ENCODE results near the gene LMNTD1. TPM values are rescaled to one million over a fixed set of nuclear protein-coding genes. Genes with fewer than 3 reads are reported as not detected.

The LMNTD1 gene
- total RNA-seq, 1 experiment from 2014 or later = not detected

DNA sequence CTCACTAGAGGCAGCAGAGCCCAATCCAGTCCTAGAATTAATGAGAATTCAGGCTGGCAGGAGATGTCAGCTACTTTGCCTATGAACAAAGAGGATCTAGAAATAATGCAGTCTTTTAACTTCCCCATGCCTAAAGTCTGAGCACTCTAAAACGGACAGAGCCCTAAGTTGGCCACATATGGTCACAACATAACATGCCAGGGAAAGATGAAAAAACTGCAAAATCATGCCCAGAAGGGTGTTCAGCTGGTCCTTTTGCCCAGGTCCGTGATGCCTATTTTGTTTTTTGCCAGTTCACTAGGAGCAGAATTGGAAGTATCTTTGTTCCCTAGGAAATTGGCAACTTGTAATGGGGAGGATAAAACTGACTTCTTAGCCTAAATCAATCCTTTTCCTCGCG lies 20.3 kb upstream of the LMNTD1 start:
- Histone ChIP-seq H3K27me3 (replicated peaks; ENCODE audit: insufficient read depth, low read depth, low read length, poor library complexity) (no peaks in the 10 kb centered on the region), H3K9me3 (ENCODE audit: low read depth, low read length, poor library complexity, severe bottlenecking) (no peaks in the 10 kb centered on the region), H3K36me3 (ENCODE audit: insufficient read depth, low read length, poor library complexity, severe bottlenecking) (no peaks in the 10 kb centered on the region), H3K27ac (ENCODE audit: low read depth, low read length, poor library complexity, severe bottlenecking) (no peak overlapping the region), H3K4me1 (ENCODE audit: insufficient read depth, low read length, poor library complexity, severe bottlenecking) (no peaks in the 10 kb centered on the region), H3K4me3 (ENCODE audit: low read depth, low read length, poor library complexity, severe bottlenecking) (no peak overlapping the region)
- no TSS peak for BruUV-seq (replicated peaks)
- no peak for DNase-seq (ENCODE audit: low spot score)
- TF ChIP-seq, protein P1, sequence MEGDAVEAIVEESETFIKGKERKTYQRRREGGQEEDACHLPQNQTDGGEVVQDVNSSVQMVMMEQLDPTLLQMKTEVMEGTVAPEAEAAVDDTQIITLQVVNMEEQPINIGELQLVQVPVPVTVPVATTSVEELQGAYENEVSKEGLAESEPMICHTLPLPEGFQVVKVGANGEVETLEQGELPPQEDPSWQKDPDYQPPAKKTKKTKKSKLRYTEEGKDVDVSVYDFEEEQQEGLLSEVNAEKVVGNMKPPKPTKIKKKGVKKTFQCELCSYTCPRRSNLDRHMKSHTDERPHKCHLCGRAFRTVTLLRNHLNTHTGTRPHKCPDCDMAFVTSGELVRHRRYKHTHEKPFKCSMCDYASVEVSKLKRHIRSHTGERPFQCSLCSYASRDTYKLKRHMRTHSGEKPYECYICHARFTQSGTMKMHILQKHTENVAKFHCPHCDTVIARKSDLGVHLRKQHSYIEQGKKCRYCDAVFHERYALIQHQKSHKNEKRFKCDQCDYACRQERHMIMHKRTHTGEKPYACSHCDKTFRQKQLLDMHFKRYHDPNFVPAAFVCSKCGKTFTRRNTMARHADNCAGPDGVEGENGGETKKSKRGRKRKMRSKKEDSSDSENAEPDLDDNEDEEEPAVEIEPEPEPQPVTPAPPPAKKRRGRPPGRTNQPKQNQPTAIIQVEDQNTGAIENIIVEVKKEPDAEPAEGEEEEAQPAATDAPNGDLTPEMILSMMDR (conservative IDR thresholded peaks at IDR 0.05; ENCODE audit: low read depth, low read length) = no peak
- ChIA-PET CTCF (no interaction called here), POLR2A (ENCODE audit: low non-redundant PET) (no interaction called here)
- intact Hi-C loops (cut with micrococcal nuclease; ENCODE audit: unreplicated experiment) = no loop called here

DNA sequence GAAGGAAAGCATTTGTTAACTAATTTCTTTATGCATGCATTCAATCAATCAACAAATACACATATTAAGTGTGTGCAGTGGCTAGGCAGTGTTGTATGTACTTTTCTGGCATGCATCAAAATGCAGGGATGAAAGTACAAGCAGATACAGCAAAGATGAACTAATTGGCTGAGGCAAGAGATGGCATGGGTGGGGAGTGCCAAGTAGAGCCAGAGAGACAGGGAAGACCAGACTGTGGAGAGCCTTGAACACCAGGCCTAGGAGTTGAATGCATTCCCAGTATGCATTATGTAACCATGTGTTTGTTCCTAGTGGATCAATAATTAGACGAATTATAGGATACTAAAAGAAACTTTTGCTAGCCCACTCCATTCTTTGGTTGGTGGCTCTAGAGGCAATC lies 17.3 kb upstream of the LMNTD1 start:
- Histone ChIP-seq H3K27me3 (replicated peaks; ENCODE audit: insufficient read depth, low read depth, low read length, poor library complexity) (no peaks in the 10 kb centered on the region), H3K9me3 (ENCODE audit: low read depth, low read length, poor library complexity, severe bottlenecking) (no peaks in the 10 kb centered on the region), H3K4me3 (ENCODE audit: low read depth, low read length, poor library complexity, severe bottlenecking) (no peak overlapping the region), H3K36me3 (ENCODE audit: insufficient read depth, low read length, poor library complexity, severe bottlenecking) (no peaks in the 10 kb centered on the region), H3K4me1 (ENCODE audit: insufficient read depth, low read length, poor library complexity, severe bottlenecking) (no peaks in the 10 kb centered on the region), H3K27ac (ENCODE audit: low read depth, low read length, poor library complexity, severe bottlenecking) (no peak overlapping the region)
- ChIA-PET CTCF (no interaction called here), POLR2A (ENCODE audit: low non-redundant PET) (no interaction called here)
- intact Hi-C loops (cut with micrococcal nuclease; ENCODE audit: unreplicated experiment) = no loop called here
- DNase-seq (ENCODE audit: low spot score) = no peak
- TF ChIP-seq, protein P1 (conservative IDR thresholded peaks at IDR 0.05; ENCODE audit: low read depth, low read length) = no peak
- TF ChIP-seq EZH2 (IDR thresholded peaks at IDR 0.05; ENCODE audit: borderline replicate concordance, low read depth, low read length, poor library complexity, severe bottlenecking) = no peak
- no TSS peak for BruUV-seq (replicated peaks)

DNA sequence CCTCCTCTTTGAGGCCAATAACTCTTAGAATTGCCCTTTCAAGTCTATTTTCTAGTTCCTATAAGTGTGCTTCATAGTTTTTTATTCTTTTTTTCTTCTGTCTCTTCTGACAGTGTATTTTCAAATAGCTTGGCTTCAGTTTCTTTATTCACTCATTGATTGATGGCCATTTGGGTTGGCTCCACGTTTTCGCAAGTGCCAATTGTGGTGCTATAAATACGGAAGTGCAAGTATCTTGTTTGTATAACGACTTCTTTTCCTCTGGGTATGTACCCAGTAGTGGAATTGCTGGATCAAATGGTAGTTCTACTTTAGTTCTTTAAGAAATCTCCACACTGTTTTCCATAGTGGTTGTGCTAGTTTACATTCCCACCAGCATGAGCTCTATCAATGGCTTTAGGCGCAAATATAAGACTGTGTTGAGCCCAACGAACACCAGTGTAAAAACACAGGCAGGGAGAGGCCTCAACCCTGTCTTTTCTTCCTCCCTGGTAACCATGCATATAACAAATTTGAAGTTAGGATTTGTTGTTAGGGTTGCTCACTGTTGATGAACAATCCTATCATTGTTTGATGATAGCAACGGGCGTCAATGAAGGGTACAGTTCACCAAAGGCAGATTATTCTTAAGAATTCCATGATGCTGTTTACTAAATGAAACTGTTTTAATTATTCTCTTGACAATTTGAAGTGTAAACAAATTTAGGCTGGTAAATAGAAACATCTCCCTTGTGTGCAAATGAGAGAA lies 13.3 kb upstream of the LMNTD1 start:
- no peaks in the 10 kb centered on the region for H3K27me3 ChIP-seq (replicated peaks; ENCODE audit: insufficient read depth, low read depth, low read length, poor library complexity)
- CTCF ChIA-PET = no interaction called here
- intact Hi-C loops (cut with micrococcal nuclease; ENCODE audit: unreplicated experiment) = no loop called here
- POLR2A ChIA-PET (ENCODE audit: low non-redundant PET) = no interaction called here
- no peak overlapping the region for H3K27ac ChIP-seq (ENCODE audit: low read depth, low read length, poor library complexity, severe bottlenecking)
- no TSS peak for BruUV-seq (replicated peaks)
- H3K4me3 ChIP-seq (ENCODE audit: low read depth, low read length, poor library complexity, severe bottlenecking) = no peak overlapping the region
- TF ChIP-seq, protein P1 (conservative IDR thresholded peaks at IDR 0.05; ENCODE audit: low read depth, low read length) = no peak
- no peak for TF ChIP-seq EZH2 (IDR thresholded peaks at IDR 0.05; ENCODE audit: borderline replicate concordance, low read depth, low read length, poor library complexity, severe bottlenecking)
- H3K4me1 ChIP-seq (ENCODE audit: insufficient read depth, low read length, poor library complexity, severe bottlenecking) = no peaks in the 10 kb centered on the region
- H3K36me3 ChIP-seq (ENCODE audit: insufficient read depth, low read length, poor library complexity, severe bottlenecking) = no peaks in the 10 kb centered on the region
- H3K9me3 ChIP-seq (ENCODE audit: low read depth, low read length, poor library complexity, severe bottlenecking) = no peaks in the 10 kb centered on the region
- no peak for DNase-seq (ENCODE audit: low spot score)

Measured in A673 (cell line).